ENCODE measurements around the gene NOM1. TPM values are rescaled to one million over a fixed set of nuclear protein-coding genes. Genes with fewer than 3 reads are reported as not detected.

The NOM1 gene
- total RNA-seq, 6 experiments from 2014 or later = 13.1 to 21.1 (median 14.9) TPM

GRCh38 chr7:157021871-157022680 is 72.6 kb downstream of the NOM1 start:
- H3K36me3 Mint-ChIP-seq (ENCODE audit: low read depth) = no peaks in the 10 kb centered on the region
- peaks cover 61% of the 10 kb centered on the region for H3K27me3 Mint-ChIP-seq (ENCODE audit: insufficient read depth)
- no peak for DNase-seq
- no peak overlapping the region for H3K4me3 Mint-ChIP-seq
- no peaks in the 10 kb centered on the region for H3K4me1 Mint-ChIP-seq (ENCODE audit: low read depth)
- no peak for TF ChIP-seq CTCF (IDR thresholded peaks at IDR 0.05)
- H3K9me3 Mint-ChIP-seq = 0 out of 2 replicates have a peak, but pooled peaks cover 4% of the 10 kb centered on the region
- no peak overlapping the region for H3K27ac Mint-ChIP-seq

Other genes starting within 250 kb of the NOM1 start
- gene LMBR1, start 56.5 kb upstream of the NOM1 start, total RNA-seq (2021; fragmentation: NEBNext Ultra II Directional; extraction: Animal tissue kit (Norgen Biotek cat#: 25700)) = 10 to 100 TPM; 33.1 to 37.8 (median 36.1) TPM
- not detected for gene MNX1, start 61.0 kb downstream of the NOM1 start, total RNA-seq (2021; fragmentation: NEBNext Ultra II Directional; extraction: Animal tissue kit (Norgen Biotek cat#: 25700))
- gene UBE3C, start 189.2 kb downstream of the NOM1 start, total RNA-seq (2021; fragmentation: NEBNext Ultra II Directional; extraction: Animal tissue kit (Norgen Biotek cat#: 25700)) = 10 to 100 TPM; 64.2 to 80.1 (median 73.1) TPM